OCI-LY7 (cell line): Measurements from ENCODE around the gene PCDH1. TPM values are rescaled to one million over a fixed set of nuclear protein-coding genes. Genes with fewer than 3 reads are reported as not detected.
"Not testable (repeated sequence)": the region's sequence is repeated elsewhere in the genome, so short reads cannot be mapped to it uniquely, and the experiment has no call there.

ENCODE experiments used
- BruUV-seq: library from RNA; stranded (reverse); fragments of 400-500 nt; replicated peaks from 2 replicates; lab custom pipeline; 2021; lab: Mats Ljungman, UMichigan
- CTCF ChIA-PET: fragments of 300-600 bp; sonication (Branson Sonifier 250); formaldehyde crosslinking; loops from one replicate; lab custom pipeline; 2022; ENCODE audit warnings: antibody characterized with exemption; ENCODE audit not compliant: unreplicated experiment; lab: Charles Lee
- POLR2A ChIA-PET: fragments of 300-600 bp; sonication (Branson Sonifier 250); formaldehyde crosslinking; loops from one replicate; lab custom pipeline; 2022; ENCODE audit warnings: antibody characterized with exemption; lab: Charles Lee
- DNase-seq: peaks from one replicate; pipeline ENCODE4 v3.0.0-alpha.2; 2015; ENCODE audit warnings: low spot score
- H2AFZ ChIP-seq: fragments of 200-600 bp; sonication (generic), shearing (Covaris generic); 2 replicates; pipeline ENCODE4 v1.6.1; 2014; ENCODE audit warnings: mild to moderate bottlenecking, antibody characterized with exemption, low read length, moderate library complexity
- H3K27ac ChIP-seq: fragments of 200-600 bp; sonication (generic); 2 replicates; pipeline ENCODE4 v1.5.1; 2014; ENCODE audit warnings: mixed run types, low read depth, mild to moderate bottlenecking, moderate library complexity, low read length, inconsistent platforms; ENCODE audit not compliant: poor library complexity, severe bottlenecking
- H3K36me3 ChIP-seq: fragments of 200-600 bp; sonication (generic); 2 replicates; pipeline ENCODE4 v1.6.1; 2014; ENCODE audit warnings: mild to moderate bottlenecking, antibody characterized with exemption, low read length, moderate library complexity, mixed read lengths; ENCODE audit not compliant: insufficient read depth
- H3K4me1 ChIP-seq: fragments of 200-600 bp; sonication (generic); 2 replicates; pipeline ENCODE4 v1.5.1; 2014; ENCODE audit warnings: mild to moderate bottlenecking, low read length; ENCODE audit not compliant: insufficient read depth, poor library complexity, severe bottlenecking
- H3K4me2 ChIP-seq: fragments of 200-600 bp; sonication (generic); 2 replicates; pipeline ENCODE4 v1.6.1; 2014; ENCODE audit warnings: mild to moderate bottlenecking, low read length
- H3K4me3 ChIP-seq: fragments of 200-600 bp; sonication (generic); 2 replicates; pipeline ENCODE4 v1.5.1; 2014; ENCODE audit warnings: mild to moderate bottlenecking, low read depth, low read length; ENCODE audit not compliant: poor library complexity, severe bottlenecking
- H3K79me2 ChIP-seq: fragments of 200-600 bp; sonication (generic); 2 replicates; pipeline ENCODE4 v1.6.1; 2016; ENCODE audit warnings: low read depth, mild to moderate bottlenecking, low read length, moderate library complexity, mixed read lengths; ENCODE audit not compliant: insufficient read depth
- H3K9me2 ChIP-seq: fragments of 200-600 bp; sonication (generic); 2 replicates; pipeline ENCODE4 v1.6.1; 2016; ENCODE audit warnings: mild to moderate bottlenecking, low read length, mixed read lengths; ENCODE audit not compliant: insufficient read depth
- H3K9me3 ChIP-seq: fragments of 200-600 bp; sonication (generic); 2 replicates; pipeline ENCODE4 v1.6.1; 2014; ENCODE audit warnings: mild to moderate bottlenecking, mixed run types, low read length, mixed read lengths
- H4K20me1 ChIP-seq: fragments of 200-600 bp; sonication (generic); 2 replicates; pipeline ENCODE4 v1.6.1; 2014; ENCODE audit warnings: mild to moderate bottlenecking, antibody characterized with exemption, low read length, moderate library complexity, mixed read lengths; ENCODE audit not compliant: insufficient read depth
- EZH2phosphoT487 ChIP-seq: fragments of 200-600 bp; sonication (generic); IDR thresholded peaks from 2 replicates; pipeline ENCODE4 v1.6.1; 2018; ENCODE audit warnings: low read depth, borderline replicate concordance, mild to moderate bottlenecking, mixed run types, antibody characterized with exemption, low read length, moderate library complexity, mixed read lengths
- intact Hi-C: fragments of 100-400 bp; cut with micrococcal nuclease; formaldehyde crosslinking; loops from one replicate; pipeline ENCODE4 v1.10.0; 2022; ENCODE audit not compliant: unreplicated experiment
- total RNA-seq, 2 experiments: library from RNA; depleted of rRNA in 1 of 2; stranded (reverse); fragments of >200 nt in 1 of 2; shearing (Covaris generic) in 1 of 2; gene quantifications; 2 replicates each; pipeline ENCODE4 v1.2.3, GENCODE V29; 2014 to 2022
- TF ChIP-seq, protein P1 (sequence below): fragments of 200-600 bp; sonication (generic); conservative IDR thresholded peaks from 2 replicates; pipeline ENCODE4 v1.5.1; 2014; ENCODE audit warnings: mild to moderate bottlenecking, antibody characterized with exemption, low read length, moderate library complexity, mixed read lengths

Gene PCDH1
- total RNA-seq, 2 experiments from 2014 or later: not detected

GRCh38 chr5:141821430-141821925 is 56.7 kb downstream of the PCDH1 start:
- Histone ChIP-seq H4K20me1 (no peaks in the 10 kb centered on the region), H3K36me3 (no peaks in the 10 kb centered on the region), H3K9me2 (no peaks in the 10 kb centered on the region), H3K9me3 (no peaks in the 10 kb centered on the region), H3K27ac (no peak overlapping the region), H3K79me2 (no peaks in the 10 kb centered on the region), H3K4me2 (no peak overlapping the region), H2AFZ (no peak overlapping the region), H3K4me3 (no peak overlapping the region), H3K4me1 (no peaks in the 10 kb centered on the region)
- BruUV-seq: no TSS peak
- POLR2A ChIA-PET: no interaction called here
- no peak for DNase-seq
- TF ChIP-seq, protein P1, sequence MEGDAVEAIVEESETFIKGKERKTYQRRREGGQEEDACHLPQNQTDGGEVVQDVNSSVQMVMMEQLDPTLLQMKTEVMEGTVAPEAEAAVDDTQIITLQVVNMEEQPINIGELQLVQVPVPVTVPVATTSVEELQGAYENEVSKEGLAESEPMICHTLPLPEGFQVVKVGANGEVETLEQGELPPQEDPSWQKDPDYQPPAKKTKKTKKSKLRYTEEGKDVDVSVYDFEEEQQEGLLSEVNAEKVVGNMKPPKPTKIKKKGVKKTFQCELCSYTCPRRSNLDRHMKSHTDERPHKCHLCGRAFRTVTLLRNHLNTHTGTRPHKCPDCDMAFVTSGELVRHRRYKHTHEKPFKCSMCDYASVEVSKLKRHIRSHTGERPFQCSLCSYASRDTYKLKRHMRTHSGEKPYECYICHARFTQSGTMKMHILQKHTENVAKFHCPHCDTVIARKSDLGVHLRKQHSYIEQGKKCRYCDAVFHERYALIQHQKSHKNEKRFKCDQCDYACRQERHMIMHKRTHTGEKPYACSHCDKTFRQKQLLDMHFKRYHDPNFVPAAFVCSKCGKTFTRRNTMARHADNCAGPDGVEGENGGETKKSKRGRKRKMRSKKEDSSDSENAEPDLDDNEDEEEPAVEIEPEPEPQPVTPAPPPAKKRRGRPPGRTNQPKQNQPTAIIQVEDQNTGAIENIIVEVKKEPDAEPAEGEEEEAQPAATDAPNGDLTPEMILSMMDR: no peak
- TF ChIP-seq EZH2phosphoT487: no peak
- CTCF ChIA-PET: interaction anchor here (0.5 kb wide), 1 partner anchor 14 kb away, joined by 3 read pairs; no protein-coding TSS in a partner anchor
- intact Hi-C loops: no loop called here

- H2AFZ ChIP-seq, H3K4me3 ChIP-seq, H3K27ac ChIP-seq, H3K9me2 ChIP-seq, H3K4me1 ChIP-seq, intact Hi-C loops, H3K9me3 ChIP-seq, DNase-seq, H3K36me3 ChIP-seq, H4K20me1 ChIP-seq, H3K4me2 ChIP-seq, BruUV-seq, H3K79me2 ChIP-seq: not testable (repeated sequence)
- ChIA-PET POLR2A (interaction anchor here (0.7 to 0.8 kb wide), 2 partner anchors 16 to 124 kb away, joined by 3 read pairs; no protein-coding TSS in a partner anchor), CTCF (interaction anchor here (0.5 kb wide), 1 partner anchor 118 kb away, joined by 4 read pairs; no protein-coding TSS in a partner anchor)
Measured at GRCh38 chr5:141820686-141821085, 57.5 kb downstream of the PCDH1 start.

- no peak for DNase-seq
- BruUV-seq: no TSS peak
- Histone ChIP-seq H3K27ac (no peak overlapping the region), H2AFZ (no peak overlapping the region), H3K9me2 (no peaks in the 10 kb centered on the region), H4K20me1 (no peaks in the 10 kb centered on the region), H3K9me3 (no peaks in the 10 kb centered on the region), H3K4me3 (no peak overlapping the region), H3K79me2 (no peaks in the 10 kb centered on the region), H3K4me2 (no peak overlapping the region), H3K4me1 (peaks cover 12% of the 10 kb centered on the region), H3K36me3 (no peaks in the 10 kb centered on the region)
- TF ChIP-seq, protein P1: no peak
- no peak for TF ChIP-seq EZH2phosphoT487
- CTCF ChIA-PET: no interaction called here
- intact Hi-C loops: no loop called here
- POLR2A ChIA-PET: interaction anchor here (0.6 to 0.7 kb wide), 3 partner anchors 146 to 412 kb away, joined by 3 to 4 read pairs (median 3); no protein-coding TSS in a partner anchor
Measured at GRCh38 chr5:141817631-141818030, 60.6 kb downstream of the PCDH1 start.
